RWPE2 (cell line): ENCODE measurements around the gene DDX17.
A peak's percentile ranks its signal among the peaks of the same experiment; 100 is the strongest.

Experiments
- ATAC-seq: fragments of 200-7000 bp; cut with Tn5 transposase; 3 replicates; pipeline ENCODE4 v1.9.1; 2021; ENCODE audit warnings: low read depth
- DNase-seq: peaks from one replicate; pipeline ENCODE4 v3.0.0-alpha.2; 2020; ENCODE audit warnings: low spot score
- H3K27ac ChIP-seq: fragments of 450-650 bp; 2 replicates; pipeline ENCODE4 v1.5.1; 2017; ENCODE audit warnings: mild to moderate bottlenecking; ENCODE audit not compliant: poor library complexity, severe bottlenecking
- H3K27me3 ChIP-seq: fragments of 250-450 bp; sonication (Bioruptor Pico); 2 replicates; pipeline ENCODE4 v1.5.1; 2021; ENCODE audit warnings: mild to moderate bottlenecking, moderate library complexity; ENCODE audit not compliant: insufficient read depth, poor library complexity, severe bottlenecking
- H3K36me3 ChIP-seq: fragments of 250-450 bp; sonication (Bioruptor Pico); 2 replicates; pipeline ENCODE4 v1.5.1; 2020; ENCODE audit warnings: low read depth, mild to moderate bottlenecking, moderate library complexity
- H3K4me1 ChIP-seq: fragments of 250-450 bp; sonication (Bioruptor Pico); 2 replicates; pipeline ENCODE4 v1.5.1; 2021; ENCODE audit warnings: mild to moderate bottlenecking, moderate library complexity; ENCODE audit not compliant: insufficient read depth, poor library complexity, severe bottlenecking
- H3K4me3 ChIP-seq: fragments of 250-450 bp; sonication (Bioruptor Pico); 2 replicates; pipeline ENCODE4 v1.5.1; 2021; ENCODE audit warnings: mild to moderate bottlenecking, moderate library complexity; ENCODE audit not compliant: severe bottlenecking
- H3K9me3 ChIP-seq: fragments of 250-450 bp; sonication (Bioruptor Pico); 2 replicates; pipeline ENCODE4 v1.5.1; 2021; ENCODE audit warnings: mild to moderate bottlenecking, moderate library complexity; ENCODE audit not compliant: severe bottlenecking
- TF ChIP-seq, protein P1 (sequence below): fragments of 450-650 bp; IDR thresholded peaks from one replicate; pipeline ENCODE4 v1.5.1; 2017; ENCODE audit warnings: mild to moderate bottlenecking, moderate library complexity; ENCODE audit not compliant: poor library complexity, severe bottlenecking

Gene DDX17

DNA sequence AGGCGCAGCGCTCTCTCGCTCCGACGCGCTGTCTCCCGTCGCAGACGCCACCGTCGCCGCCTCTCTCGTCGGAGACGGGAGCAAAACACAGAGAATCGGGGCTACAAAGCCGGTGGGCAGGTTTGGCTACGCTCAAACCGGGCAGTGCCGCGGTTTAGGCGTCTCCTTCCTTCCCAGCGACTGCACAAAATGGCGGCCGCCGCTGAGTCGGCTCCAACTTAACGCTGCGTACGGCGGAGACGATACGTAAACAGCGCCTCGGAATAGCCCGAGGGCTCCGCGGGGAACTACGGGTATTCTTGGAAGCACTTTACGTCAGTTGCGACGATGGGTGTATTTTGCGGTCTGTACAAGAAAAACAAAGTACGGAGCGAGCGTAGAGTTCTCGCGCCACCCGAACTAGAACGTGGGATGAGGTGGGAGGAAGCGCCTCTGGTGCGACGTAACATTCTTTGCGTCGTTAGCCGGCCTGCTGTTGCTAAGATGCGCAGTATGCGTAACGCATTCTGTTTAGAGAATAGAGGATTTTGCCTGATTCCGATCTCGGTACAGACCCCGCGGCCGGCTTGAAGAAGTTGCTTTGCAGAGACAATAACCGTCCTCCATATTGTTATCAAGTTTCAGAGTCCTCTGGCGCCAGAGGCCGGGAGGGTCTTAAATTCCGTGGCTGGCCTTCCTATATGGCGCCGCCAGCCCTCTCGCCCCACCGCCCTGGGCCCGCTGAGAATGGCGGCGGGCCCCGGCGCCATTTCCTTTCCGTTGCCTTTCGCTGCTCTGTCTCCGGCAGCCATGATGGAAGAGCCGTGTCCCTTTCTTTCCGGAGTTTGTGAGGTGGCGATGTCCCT, at the start of gene DDX17:
TSS of gene DDX17 (minus strand) at position 194 of the 845 bp plus-strand sequence.
- DNase-seq, result peak; percentile 88
- Histone ChIP-seq H3K36me3 (peaks cover 40% of the 10 kb centered on the region), H3K9me3 (no peaks in the 10 kb centered on the region), H3K27ac (peak within 1 kb of the TSS; percentile 84), H3K27me3 (no peaks in the 10 kb centered on the region), H3K4me3 (peak within 1 kb of the TSS; percentile 87), H3K4me1 (peaks cover 16% of the 10 kb centered on the region)
- TF ChIP-seq, protein P1, sequence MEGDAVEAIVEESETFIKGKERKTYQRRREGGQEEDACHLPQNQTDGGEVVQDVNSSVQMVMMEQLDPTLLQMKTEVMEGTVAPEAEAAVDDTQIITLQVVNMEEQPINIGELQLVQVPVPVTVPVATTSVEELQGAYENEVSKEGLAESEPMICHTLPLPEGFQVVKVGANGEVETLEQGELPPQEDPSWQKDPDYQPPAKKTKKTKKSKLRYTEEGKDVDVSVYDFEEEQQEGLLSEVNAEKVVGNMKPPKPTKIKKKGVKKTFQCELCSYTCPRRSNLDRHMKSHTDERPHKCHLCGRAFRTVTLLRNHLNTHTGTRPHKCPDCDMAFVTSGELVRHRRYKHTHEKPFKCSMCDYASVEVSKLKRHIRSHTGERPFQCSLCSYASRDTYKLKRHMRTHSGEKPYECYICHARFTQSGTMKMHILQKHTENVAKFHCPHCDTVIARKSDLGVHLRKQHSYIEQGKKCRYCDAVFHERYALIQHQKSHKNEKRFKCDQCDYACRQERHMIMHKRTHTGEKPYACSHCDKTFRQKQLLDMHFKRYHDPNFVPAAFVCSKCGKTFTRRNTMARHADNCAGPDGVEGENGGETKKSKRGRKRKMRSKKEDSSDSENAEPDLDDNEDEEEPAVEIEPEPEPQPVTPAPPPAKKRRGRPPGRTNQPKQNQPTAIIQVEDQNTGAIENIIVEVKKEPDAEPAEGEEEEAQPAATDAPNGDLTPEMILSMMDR, result no peak
- peak; percentile 83 for ATAC-seq

DNA sequence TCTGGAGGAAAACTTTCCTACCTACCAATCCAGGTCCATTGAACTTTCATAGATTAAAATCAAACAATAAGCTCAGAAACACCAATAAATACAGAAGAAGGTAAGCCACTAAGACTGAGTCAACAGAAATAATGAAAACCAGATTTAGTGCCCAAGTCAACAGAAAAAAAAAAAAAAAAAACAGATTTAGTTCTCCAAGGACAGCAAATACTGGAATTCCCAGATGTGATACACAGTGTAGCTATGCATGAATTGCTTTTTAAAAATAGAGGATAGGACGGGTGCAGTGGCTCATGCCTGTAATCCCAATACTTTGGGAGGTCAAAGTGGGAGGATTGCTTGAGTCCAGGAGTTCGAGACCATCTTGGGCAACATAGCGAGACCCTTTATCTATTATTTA, 48.2 kb upstream of the DDX17 start:
- Histone ChIP-seq H3K4me3 (no peak overlapping the region), H3K27me3 (no peaks in the 10 kb centered on the region), H3K9me3 (peaks cover 1% of the 10 kb centered on the region), H3K36me3 (no peaks in the 10 kb centered on the region), H3K4me1 (no peaks in the 10 kb centered on the region), H3K27ac (no peak overlapping the region)
- ATAC-seq (no peak), DNase-seq (no peak)
- TF ChIP-seq, protein P1, result no peak

- no peak overlapping the region for H3K4me3 ChIP-seq
- no peak for ATAC-seq
- H3K27me3 ChIP-seq, result no peaks in the 10 kb centered on the region
- TF ChIP-seq, protein P1, result no peak
- no peak for DNase-seq
- no peaks in the 10 kb centered on the region for H3K9me3 ChIP-seq
- no peaks in the 10 kb centered on the region for H3K4me1 ChIP-seq
- H3K36me3 ChIP-seq, result no peaks in the 10 kb centered on the region
- no peak overlapping the region for H3K27ac ChIP-seq
These were observed 43.2 kb upstream of the DDX17 start for GRCh38 chr22:38549101-38549894.

DNA sequence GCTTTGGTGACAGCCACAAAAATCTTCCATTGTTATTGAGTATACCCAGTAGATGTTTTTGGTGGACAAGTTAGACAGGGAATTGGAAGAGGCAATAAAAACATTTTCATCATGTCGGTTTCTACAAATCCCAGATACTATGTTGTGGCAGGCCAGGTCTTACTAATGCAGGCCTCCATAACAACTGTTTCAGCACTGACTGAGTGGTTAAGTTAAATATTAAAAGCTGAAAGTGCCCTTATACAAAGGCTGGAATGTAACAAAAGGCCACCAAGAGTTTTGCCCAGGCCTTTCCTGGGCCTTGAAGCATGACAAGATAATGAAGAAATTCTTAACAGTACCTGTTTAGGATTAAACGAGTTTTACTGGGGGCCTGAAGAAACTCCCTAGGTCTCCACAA, 34.6 kb upstream of the DDX17 start:
- ATAC-seq (no peak), DNase-seq (no peak)
- no peak overlapping the region for H3K27ac ChIP-seq
- TF ChIP-seq, protein P1, result no peak
- no peak overlapping the region for H3K4me3 ChIP-seq
- H3K27me3 ChIP-seq, result no peaks in the 10 kb centered on the region
- no peaks in the 10 kb centered on the region for H3K36me3 ChIP-seq
- H3K4me1 ChIP-seq, result no peaks in the 10 kb centered on the region
- H3K9me3 ChIP-seq, result peaks cover 11% of the 10 kb centered on the region
